NT2/D1 (cell line): ENCODE results near the gene HNRNPA2B1.

Experiments
- SUZ12 ChIP-seq: IDR thresholded peaks from 2 replicates; pipeline ENCODE4 v1.6.1; 2011; ENCODE audit not compliant: insufficient read length, insufficient read depth; ENCODE audit errors: extremely low read depth
- YY1 ChIP-seq: IDR thresholded peaks from 2 replicates; pipeline ENCODE4 v1.6.1; 2011; ENCODE audit not compliant: insufficient read length, insufficient read depth
- ZNF274 ChIP-seq: IDR thresholded peaks from 2 replicates; pipeline ENCODE4 v1.6.1; 2011; ENCODE audit warnings: mild to moderate bottlenecking, low read depth, low read length

- TF ChIP-seq YY1, result no peak
- no peak for TF ChIP-seq ZNF274
- no peak for TF ChIP-seq SUZ12
Observed at GRCh38 chr7:26201247-26202018, 887 bp upstream of the HNRNPA2B1 start, which contains the start of gene CBX3.
